Activated CD8-positive, alpha-beta memory T cell treated with anti-CD3 and anti-CD28 coated beads, Interleukin-2, amount 50 U/mL, for 1 hour (primary cell): ENCODE results near the gene CD84.
"Not testable (repeated sequence)": the region's sequence is repeated elsewhere in the genome, so short reads cannot be mapped to it uniquely, and the experiment has no call there.

Source experiments
- DNase-seq: peaks from one replicate; pipeline ENCODE4 v3.0.0-alpha.2; 2020; ENCODE audit errors: extremely low read depth

Gene CD84

DNA sequence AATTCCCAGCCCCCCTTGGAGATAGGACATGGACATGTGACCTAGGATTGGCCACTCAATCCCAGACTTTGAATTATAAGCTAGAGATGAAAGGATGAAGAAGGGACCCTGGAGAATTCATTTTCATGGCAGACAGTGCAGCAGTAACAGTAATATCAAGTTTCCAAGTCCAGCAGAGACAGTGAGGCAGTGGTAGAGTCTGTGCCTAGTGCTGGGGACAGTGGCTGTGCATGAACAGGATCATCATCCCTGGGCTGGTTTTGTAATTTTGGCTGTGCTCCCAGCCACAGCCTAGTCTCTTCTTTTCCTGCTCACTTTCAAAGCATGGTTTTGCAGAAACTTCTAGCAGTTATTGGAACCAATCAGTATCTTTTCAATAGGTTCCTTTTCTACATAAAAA lies 29.6 kb upstream of the CD84 start:
- no peak for DNase-seq

DNA sequence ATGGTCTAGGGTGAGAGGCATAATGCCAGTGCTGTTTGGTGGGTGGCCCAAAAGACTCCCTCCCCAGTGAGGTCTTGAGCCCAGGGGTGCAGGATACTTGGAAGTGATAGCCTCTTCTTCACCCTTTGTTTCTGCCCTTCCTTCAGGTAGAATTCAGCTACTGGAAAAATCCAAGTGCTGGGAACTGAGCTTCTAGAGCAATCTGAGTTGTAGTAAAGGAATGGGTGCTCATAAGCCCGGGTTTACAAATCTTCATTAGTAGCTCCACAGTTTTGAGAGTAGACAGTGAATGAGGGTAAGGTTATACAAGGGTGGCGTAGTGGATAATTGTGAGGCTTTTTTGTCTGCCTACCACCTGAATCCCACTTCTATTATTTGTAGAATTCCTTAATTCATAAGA lies 29.2 kb upstream of the CD84 start:
- DNase-seq, result no peak

DNA sequence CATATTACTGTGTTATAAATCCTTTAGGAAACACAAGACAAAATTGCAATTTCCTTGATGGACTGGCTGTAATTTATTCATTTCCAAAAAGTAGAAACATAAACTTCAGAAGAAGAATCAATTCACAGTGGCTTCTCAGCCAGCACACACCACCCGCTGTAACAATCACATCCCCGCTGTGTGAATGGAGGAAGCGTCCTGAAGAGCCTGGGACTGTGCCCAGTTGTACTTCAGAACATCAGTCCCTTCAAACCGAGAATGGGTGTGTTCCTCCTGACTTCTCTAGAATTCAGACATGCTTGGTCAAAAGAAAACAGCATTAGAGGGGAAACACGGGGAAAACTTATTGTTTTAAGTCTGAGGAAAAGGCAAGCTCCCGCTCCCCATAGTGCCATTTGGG lies 28.8 kb upstream of the CD84 start:
- no peak for DNase-seq

DNA sequence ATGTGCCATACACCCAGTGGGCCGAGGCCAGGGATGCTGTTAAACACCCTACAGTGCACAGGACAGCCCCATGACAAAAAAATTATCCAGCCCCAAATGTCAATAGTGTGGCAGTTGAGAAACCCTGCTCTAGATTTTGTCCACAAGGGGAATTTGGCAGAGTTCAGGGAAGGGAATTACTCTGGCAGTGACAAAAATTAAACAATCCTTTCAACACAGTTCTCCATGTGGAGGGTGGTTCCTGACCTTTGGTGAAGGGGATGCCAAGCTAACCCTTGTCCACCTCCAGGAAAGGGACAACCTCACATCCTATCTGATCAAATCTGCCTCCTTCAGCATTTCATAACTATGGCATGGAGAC lies 28.4 kb upstream of the CD84 start:
- no peak for DNase-seq

DNA sequence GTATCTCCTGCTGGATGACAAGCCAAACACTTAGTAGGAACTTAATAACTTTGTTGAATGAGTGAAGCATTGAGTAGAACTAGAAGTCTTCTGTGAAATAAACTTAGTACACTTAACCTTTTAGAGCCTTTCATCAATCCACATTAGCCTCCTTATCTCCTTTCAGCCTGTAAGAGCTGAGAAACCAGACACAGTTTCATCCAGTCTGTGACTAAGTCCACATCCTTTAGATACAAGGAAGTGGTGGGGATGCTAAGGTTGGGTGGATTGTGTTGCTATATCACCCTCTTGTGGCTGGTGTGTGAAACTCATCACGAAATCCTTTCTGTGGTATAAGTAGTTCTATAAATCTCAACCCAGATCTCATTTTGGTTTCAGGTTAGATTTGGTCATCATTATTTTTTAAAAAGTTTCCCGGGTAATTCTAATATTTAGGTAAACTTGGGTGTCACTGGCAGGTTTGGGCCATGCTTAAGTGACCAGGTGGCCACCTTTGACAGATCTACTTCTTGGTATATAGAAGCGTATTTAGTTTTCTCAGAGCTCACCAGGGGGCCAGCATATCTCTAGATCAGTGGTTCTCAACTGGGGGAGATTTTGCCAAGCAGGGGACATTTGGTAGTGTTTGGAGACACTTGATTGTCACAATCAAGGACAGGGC lies 27.8 kb upstream of the CD84 start:
- no peak for DNase-seq

DNA sequence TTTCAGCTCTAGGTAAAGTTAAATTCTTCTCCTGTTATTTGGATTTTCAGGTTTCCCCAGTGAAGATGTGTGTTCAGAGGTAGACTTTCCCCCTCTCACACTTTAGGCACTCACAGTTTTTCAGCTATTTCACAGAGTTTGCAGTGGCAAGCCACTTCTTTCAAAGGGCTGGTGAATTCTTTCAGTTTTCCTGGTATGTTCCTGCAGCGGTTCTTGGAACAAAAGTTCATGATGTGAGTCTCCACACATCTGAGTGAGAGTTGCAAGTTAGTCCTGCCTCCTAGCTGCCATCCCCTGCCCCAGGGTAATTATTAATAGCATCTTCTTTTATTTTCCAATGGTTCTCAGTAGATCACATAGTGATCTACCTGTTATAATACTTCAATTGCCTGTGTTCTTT lies 27.3 kb upstream of the CD84 start:
- no peak for DNase-seq

DNA sequence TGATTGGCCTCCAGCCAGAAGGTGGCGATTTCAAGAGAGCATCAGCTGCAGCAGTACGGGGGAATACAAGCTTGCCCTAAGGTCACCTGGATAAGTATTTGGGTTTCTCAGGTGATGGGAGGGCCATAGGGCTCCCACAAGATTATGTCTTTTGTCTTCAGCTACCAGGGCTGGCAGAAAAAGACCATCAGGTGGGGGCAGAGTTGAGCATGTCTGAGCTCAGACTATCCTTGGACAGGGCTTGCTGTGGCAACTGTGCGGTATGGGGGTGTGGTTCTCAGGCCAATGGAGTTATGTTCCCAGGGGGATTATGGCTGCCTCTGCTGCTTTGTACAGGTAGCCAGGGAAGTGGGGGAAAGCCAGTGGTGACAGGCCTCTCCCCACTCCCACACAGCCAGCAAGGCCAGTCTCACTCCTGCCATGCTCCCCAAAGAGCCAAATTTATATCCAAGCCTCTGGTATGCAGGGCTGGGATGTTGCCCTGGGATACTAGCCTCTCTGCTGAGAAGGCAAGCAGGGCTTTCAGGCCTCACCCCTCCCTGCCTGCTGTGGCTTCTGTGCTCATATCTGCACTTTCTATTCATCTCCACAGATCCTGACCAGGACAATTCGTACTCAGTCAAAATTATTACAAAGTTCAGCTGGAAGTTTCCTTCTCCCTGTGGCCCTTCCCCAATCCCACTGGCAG lies 26.6 kb upstream of the CD84 start:
- no peak for DNase-seq

DNA sequence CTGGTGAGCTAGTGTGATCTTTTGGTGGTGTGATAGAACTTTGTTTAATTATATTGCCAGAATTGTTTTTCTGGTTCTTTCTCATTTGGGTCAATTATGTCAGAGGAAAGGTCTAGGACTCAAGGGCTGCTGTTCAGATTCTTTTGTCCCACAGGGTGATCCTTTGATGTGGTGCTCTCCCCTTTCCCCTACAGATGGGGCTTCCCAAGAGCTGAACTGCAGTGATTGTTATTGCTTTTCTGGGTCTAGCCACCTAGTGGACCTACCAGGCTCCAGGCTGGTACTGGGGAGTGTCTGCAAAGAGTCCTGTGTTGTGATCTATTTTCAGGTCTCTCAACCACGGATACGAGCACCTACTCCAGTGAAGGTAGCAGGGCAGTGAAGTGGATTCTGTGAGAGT lies 25.9 kb upstream of the CD84 start:
- DNase-seq, result no peak

DNA sequence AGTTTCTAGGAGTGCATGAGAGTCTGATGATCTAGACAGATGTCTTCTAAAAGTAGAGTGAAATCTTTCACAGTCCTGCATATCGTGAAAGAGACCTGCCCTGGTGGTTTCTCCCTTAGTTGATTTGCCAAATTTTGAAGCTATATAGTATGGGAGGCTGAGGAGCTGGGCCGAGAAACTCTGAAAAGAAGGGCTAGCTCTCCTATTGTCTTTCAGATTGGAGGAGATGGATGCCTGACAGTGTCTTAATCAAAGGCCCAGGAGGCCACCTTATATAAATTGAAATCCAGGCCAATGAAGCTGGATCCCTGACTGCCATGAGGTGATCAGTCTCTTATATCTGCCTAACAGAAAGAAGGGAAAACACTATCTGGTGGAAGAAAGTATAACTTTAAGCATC lies 18.4 kb upstream of the CD84 start:
- DNase-seq, result no peak

DNA sequence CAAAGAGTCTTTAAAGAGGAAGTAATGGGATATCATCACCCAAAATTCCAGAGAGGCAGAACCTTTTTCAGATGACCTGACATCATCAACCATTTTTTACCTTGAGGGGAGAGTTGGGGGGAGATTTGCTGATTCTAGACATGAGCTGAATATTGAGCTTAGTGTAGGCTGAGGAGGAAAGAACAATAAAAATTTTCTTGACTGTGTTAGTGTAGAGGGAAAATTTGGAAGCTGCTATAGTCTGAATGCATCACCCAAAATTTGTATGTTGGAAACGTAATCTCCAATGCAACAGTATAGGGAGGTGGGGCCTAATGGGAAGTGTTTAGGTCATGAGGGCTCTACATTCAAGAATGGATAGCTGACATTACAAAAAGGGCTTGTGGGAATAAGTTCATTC lies 17.8 kb upstream of the CD84 start:
- DNase-seq, result no peak

DNA sequence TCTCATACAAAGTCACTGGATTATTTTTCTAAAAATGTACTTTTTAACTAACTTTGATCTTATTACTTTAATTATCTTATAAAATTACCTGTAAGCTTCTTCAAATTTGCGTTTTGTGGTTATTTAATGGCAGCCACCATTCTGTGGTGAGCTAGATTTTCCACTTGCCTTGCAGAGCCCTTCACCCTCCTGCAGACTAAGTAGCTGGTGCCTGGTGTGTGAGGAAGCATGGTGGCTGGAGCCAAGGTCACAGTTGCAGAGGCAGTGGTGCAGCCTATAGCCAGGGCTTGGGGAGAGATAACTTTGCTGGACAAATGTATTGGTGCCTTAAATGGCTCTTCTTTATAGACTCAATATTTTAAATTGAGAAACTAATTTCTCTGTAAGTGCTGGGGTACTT lies 11.2 kb upstream of the CD84 start:
- DNase-seq, result no peak

DNA sequence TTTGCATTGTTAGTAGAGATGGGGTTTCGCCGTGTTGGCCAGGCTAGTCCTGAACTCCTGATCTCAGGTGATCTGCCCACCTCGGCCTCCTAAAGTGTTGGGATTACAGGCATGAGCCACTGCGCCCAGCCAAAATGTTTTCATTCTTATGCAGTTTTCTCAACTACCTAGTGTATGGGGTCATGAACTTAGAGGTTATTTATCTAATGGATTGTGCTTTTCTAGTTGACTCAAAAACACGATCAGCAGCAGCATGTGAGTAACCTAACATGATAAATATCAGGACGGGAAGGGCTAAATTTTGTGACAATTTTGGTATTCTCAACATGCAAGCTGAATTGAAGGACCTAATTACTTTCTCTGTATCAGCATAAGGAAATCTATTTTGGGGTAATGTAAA lies 9.2 kb upstream of the CD84 start:
- no peak for DNase-seq

DNA sequence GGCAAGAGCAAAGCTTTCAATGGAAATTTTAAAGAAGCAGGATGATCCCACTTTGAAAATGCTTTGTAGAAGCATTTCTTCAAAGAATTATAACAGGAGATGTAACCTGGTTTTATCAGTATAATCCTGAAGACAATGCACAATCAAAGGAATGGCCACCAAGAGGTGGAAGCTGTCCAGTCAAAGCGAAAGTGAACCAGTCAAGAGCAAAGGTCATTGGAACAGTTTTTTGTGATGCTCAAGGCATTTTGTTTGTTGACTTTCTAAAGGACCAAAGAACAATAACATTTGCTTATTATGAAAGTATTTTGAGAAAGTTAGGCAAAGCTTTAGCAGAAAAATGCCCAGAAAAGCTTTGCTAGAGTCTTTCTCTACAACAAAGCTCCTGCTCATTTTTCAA lies 5.5 kb upstream of the CD84 start:
- DNase-seq, result no peak

DNA sequence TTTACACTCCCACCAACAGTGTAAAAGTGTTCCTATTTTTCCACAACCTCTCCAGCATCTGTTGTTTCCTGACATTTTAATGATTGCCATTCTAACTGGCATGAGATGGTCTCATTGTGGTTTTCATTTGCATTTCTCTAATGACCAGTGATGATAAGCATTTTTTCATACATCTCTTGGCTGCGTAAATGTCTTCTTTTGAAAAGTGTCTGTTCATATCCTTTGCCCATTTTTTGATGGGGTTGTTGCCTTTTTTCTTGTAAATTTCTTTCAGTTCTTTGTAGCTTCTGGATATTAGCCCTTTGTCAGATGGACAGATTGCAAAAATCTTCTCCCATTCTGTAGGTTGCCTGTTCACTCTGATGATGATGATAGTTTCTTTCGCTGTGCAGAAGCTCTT lies 3.7 kb upstream of the CD84 start:
- DNase-seq, result not testable (repeated sequence)

DNA sequence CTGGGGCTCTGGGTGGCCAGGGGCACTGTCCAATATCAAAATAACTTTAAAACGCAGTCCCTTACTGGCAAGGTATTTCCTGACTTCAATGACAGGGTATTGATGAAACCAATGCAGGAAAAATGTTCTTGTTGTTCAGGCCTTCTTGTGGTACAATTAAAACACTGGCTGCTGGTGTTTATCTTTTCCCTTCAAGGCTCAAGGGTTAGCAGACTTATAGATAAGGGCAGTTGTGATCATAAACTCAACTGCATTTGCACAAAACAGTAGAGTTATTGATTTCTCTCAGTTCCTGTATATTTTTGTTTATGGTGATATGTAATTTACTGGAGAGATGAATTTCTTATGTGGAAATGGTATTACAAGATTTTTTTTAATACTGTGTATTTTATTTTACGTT lies 2.7 kb upstream of the CD84 start:
- DNase-seq, result no peak

DNA sequence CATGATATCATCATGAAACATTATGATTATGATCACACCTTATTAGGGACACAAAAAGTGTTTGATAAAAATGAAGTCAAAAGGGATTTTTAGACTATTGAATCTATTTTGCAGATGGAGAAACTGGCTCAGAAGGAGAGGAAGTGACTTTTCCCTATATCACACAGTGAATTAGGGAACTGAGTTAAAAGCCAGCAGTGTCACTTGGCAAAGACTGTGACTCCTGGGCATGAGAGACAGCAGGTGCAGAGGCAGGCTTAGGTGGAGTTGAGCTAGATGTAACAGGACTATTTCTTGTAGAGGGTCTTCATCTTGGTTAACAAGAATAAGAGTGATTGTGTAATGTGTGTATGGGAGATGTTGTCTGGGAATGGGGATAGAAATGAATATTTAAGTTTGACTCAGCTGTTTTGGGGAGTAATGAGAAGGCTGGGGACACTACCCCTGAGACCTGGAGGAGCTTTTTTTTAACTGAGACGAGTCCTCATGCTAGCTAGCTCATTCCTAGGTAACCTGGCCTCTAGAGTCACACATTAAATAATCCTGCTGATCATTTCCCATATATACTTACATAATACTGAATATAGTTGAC lies 1.0 kb upstream of the CD84 start:
- no peak for DNase-seq

DNA sequence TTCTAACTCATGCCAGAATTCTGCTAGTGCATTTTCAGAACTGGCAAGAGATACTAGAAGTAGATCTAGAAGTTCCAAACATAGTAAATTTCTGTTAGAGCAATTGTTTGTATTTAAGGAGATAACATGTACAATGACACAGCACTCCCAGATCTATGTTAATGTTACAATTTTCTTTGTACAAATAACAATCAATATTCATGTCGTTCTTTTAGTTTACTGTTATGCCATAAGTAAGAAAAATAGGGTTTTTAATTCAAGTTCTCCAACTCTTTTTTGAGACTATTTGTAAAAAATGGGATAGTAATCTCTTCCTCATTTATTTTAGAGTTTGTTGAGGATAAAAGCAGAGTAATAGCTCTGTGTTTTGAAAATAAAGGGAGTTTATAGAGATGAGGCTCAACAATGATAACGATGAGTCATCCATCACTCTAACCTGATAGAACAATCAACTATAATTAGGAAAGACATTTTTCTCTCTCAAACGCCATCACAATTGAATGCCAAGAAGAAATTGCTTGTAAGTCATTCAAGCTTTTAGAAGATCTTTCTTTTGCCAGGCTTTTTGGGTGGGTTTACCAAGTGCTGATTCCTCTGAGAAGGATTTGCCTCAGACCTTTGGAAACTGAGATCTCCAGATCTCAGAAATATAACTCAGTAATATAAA lies 638 bp downstream of the CD84 start:
- DNase-seq, result no peak

DNA sequence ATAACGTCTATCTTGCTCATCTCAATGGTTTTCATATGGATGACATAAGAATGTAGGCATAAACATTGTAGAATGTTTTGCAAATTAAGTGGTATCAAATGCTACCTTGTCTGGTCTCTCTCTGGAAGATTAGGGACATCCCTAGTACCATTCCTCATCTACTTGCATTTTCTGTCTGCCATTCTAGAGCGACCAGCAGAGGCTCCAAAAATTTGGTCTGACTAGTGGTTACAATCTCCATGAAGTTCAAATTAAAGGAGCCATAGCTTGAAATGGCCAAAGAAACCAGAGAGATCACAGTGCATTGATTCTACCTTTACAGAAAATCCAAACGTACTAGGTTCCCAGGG lies 1.1 kb downstream of the CD84 start:
- no peak for DNase-seq

DNA sequence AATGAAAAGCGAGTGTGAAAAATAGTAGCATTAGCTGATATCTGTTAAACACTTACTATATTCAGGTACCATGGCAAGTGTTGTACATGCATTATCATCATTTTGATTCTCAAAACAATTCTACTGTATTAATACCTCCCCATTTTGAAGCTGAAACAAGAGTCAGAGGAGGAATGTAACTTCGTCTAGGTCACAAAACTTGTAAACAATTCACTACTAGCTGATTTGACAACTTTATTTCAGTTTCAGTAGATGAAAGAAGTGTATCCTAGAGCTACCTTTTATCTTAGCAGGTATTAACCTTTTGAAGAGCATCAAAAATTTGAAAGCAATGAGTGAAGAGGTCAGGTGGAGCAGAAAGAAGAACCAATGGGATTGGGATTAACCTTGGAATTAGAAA lies 1.6 kb downstream of the CD84 start:
- no peak for DNase-seq

DNA sequence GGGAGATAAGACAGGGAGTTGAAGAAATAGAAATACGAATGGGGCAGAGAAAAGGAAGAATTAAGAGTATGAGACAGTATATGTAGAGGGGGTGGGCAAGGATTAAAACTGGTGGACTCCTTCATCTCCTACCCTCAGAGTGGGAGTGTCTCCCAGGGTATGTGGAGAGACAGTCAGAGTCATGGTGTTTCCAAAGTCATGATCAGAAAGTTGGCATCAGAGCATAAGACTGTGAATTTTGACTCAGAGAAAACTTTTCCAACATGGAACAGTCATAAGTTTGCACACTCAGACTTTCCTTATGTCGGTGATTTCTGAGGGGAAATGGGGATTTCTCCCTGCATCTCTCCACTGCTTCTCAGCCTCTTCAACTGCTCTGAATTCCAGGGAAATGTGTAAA lies 2.4 kb downstream of the CD84 start:
- no peak for DNase-seq

DNA sequence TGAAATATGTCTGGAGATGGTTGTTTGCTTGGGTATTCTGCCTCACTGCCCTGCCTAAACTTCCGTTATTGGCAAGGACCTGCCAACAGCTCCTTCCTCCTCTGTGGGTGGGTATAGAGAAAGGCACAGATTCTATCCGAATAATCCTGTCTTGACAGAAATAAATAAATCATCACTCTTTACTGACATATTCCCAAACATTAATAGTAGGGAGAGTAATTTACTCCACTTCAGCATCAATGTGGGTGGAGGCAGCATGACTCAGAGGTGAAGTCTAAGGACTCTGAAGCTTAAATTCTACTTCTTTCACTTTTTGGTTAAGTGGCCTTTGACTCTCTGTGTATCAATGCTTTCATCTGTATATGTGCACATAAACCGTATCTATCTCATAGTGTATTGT lies 2.9 kb downstream of the CD84 start:
- no peak for DNase-seq

DNA sequence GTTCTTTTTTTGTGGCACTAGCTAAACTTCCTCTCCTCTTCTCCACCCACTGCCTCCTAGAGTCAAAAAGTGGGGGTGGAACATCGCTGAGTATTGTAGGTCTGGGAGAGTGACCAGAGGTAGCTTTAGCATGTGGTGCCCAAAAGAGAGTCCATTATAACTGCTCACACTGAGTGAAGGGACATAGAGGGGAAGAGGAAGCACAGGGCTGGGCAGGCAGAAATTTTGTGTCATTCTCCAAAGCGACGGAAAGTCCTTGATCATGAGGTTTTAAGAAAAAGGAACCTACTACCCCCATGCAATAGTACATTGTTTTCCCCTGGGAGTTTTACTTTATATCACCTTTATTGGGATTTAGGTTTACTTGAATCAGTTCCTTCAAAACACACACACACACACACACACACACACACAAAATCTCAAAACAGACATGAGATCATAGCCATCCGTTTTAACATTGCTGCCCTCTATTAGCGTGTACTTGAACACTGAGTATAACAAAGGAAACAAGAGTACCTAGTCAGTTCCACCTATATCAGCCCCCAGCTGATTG lies 4.1 kb downstream of the CD84 start:
- DNase-seq, result no peak

DNA sequence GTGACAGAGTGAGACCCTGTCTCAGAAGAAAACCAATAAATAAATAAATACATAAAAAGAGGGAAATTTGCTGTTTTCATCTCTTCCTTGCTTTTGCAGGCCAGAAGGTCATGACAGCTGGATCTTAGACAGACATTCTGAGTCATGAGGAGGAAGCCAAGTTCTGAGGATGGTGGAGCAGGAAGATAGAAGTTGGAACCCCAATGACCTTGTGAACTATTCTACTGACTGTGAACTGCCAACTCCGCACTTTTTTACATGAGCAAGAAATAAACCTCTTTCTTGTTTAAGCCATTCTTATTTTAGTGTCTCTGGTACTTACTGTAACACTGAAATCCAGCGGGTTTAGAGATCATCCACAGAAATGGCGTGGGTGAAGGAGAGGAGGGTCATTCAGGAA lies 8.5 kb downstream of the CD84 start:
- no peak for DNase-seq
